ENCODE measurements around the gene MLH3.
A peak's percentile ranks its signal among the peaks of the same experiment; 100 is the strongest.
"Not testable (repeated sequence)": the region's sequence is repeated elsewhere in the genome, so short reads cannot be mapped to it uniquely, and the experiment has no call there.

MLH3 gene

DNA sequence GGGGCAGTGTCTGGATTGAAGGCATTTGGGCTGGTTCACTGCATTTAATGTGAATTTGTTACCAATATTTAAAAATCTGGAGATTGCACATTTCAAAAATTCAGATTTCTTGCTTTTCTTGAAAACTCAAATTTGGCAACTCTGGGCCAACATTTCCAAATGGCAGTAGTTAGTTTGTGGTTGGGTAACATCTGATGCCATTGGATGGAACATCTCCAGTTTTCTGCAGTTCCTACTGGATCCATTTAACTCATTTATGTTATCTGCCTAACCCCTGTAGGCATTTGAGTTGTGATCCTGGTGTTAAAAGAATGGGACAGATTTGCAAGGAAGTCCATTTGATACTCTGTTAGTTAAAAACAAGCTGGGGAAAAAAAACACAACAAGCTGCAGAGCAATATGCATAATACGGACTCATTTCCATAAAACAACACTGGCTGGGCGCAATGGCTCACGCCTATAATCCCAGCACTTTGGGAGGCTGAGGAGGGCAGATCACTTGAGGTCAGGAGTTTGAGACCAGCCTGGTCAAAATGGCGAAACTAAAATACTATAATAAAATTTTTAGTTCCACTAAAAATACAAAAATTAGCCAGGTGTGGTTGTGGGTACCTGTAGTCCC is 40.7 kb downstream of the MLH3 start:
- Histone ChIP-seq H2AFZ (ENCODE audit: low read depth, low read length) (no peak overlapping the region), H3K4me3 (ENCODE audit: low read length) (no peak overlapping the region), H3K36me3 (ENCODE audit: insufficient read depth, low read length) (peaks cover 62% of the 10 kb centered on the region), H3K4me1 (ENCODE audit: insufficient read depth, low read length) (no peaks in the 10 kb centered on the region), H3K27me3 (ENCODE audit: insufficient read depth, low read length) (no peaks in the 10 kb centered on the region), H3K9me3 (ENCODE audit: low read length) (no peaks in the 10 kb centered on the region)

- no peaks in the 10 kb centered on the region for H3K9me3 ChIP-seq (ENCODE audit: low read length)
- peaks cover 72% of the 10 kb centered on the region for H3K36me3 ChIP-seq (ENCODE audit: insufficient read depth, low read length)
- no peak overlapping the region for H2AFZ ChIP-seq (ENCODE audit: low read depth, low read length)
- H3K4me1 ChIP-seq (ENCODE audit: insufficient read depth, low read length) = peaks cover under 1% of the 10 kb centered on the region
- no peaks in the 10 kb centered on the region for H3K27me3 ChIP-seq (ENCODE audit: insufficient read depth, low read length)
- no peak overlapping the region for H3K4me3 ChIP-seq (ENCODE audit: low read length)
These were observed 42.1 kb downstream of the MLH3 start for GRCh38 chr14:75009176-75009575.

DNA sequence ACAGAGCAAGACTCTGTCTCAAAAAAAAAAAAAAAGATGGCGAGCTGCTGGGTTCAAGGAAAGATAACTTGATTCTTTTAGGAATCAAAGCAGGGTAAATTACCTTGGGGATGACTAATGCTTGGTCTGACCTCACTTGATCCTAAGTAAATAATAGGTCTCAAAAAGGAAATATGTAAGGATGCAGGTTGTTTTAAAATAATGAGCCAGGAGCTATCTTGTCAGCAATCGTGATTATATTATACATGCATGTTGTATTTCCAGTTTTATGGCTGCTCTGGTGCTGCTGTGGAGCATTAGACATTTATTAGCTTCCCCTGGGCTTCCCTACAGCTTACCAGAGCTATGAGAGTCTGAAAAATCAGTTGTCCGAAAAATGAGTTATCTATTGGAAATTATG is 45.9 kb downstream of the MLH3 start:
- Histone ChIP-seq H3K36me3 (ENCODE audit: insufficient read depth, low read length) (peaks cover 54% of the 10 kb centered on the region), H3K9me3 (ENCODE audit: low read length) (no peaks in the 10 kb centered on the region), H3K27me3 (ENCODE audit: insufficient read depth, low read length) (no peaks in the 10 kb centered on the region), H3K4me1 (ENCODE audit: insufficient read depth, low read length) (peaks cover 9% of the 10 kb centered on the region), H3K4me3 (ENCODE audit: low read length) (no peak overlapping the region), H2AFZ (ENCODE audit: low read depth, low read length) (no peak overlapping the region)

DNA sequence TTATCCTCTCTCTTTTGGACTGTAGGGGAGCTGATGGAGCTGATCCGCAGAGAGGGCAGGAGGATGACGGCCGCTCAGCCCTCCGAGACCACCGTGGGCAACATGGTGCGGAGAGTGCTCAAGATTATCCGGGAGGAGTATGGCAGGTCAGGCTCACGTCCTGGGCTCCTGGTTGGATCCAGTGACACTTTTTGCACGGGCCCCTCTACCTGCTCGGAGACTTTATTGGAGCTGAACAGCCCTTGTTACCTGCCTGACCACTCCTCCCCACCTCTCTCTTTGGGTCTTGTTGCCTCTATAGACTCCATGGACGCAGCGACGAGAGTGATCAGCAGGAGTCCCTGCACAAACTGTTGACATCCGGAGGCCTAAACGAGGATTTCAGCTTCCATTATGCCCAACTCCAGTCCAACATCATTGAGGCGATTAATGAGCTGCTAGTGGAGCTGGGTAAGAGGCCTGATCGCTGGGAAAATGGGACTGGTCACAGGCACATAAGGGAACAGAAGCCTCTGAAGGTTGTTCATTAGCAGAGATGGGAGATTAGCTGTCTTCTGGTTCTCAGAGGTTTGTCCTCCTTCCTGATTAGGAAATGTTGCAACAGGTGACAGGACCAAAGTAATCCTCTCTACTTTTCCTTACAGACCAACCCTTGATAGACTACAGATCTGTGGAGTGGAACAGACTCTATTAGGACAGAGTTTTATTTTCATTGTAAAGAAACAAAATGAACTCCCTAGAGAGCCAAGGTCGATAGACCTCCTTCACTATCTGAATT is 47.8 kb downstream of the MLH3 start:
- Histone ChIP-seq H3K27me3 (ENCODE audit: insufficient read depth, low read length) (no peaks in the 10 kb centered on the region), H3K9me3 (ENCODE audit: low read length) (no peaks in the 10 kb centered on the region), H3K4me3 (ENCODE audit: low read length) (peak overlapping the region; percentile 82), H2AFZ (ENCODE audit: low read depth, low read length) (peak overlapping the region; percentile 83), H3K36me3 (ENCODE audit: insufficient read depth, low read length) (peaks cover 36% of the 10 kb centered on the region), H3K4me1 (ENCODE audit: insufficient read depth, low read length) (peaks cover 9% of the 10 kb centered on the region)

- peak within 1 kb of the TSS; percentile 82 for H3K4me3 ChIP-seq (ENCODE audit: low read length)
These were observed 48.6 kb downstream of the MLH3 start, which contains the start of gene EIF2B2 for GRCh38 chr14:75002392-75003249. EIF2B2 (plus strand) TSS chr14:75002921; CDS start chr14:75002991, 70 bp downstream.

GRCh38 chr14:75001899-75002298 is 49.4 kb downstream of the MLH3 start:
- Histone ChIP-seq H3K9me3 (ENCODE audit: low read length) (no peaks in the 10 kb centered on the region), H3K4me3 (ENCODE audit: low read length) (peak overlapping the region; percentile 82), H2AFZ (ENCODE audit: low read depth, low read length) (peak overlapping the region; percentile 83), H3K4me1 (ENCODE audit: insufficient read depth, low read length) (peaks cover 9% of the 10 kb centered on the region), H3K36me3 (ENCODE audit: insufficient read depth, low read length) (peaks cover 22% of the 10 kb centered on the region), H3K27me3 (ENCODE audit: insufficient read depth, low read length) (no peaks in the 10 kb centered on the region)

More at GRCh38 chr14:75002392-75003249, 48.6 kb downstream of the MLH3 start, which contains the start of gene EIF2B2:
- Histone ChIP-seq H2AFZ (ENCODE audit: low read depth, low read length) (peak within 1 kb of the TSS; percentile 83), H3K4me1 (ENCODE audit: insufficient read depth, low read length) (peaks cover 9% of the 10 kb centered on the region), H3K27me3 (ENCODE audit: insufficient read depth, low read length) (no peaks in the 10 kb centered on the region), H3K36me3 (ENCODE audit: insufficient read depth, low read length) (peaks cover 28% of the 10 kb centered on the region), H3K9me3 (ENCODE audit: low read length) (no peaks in the 10 kb centered on the region)

DNA sequence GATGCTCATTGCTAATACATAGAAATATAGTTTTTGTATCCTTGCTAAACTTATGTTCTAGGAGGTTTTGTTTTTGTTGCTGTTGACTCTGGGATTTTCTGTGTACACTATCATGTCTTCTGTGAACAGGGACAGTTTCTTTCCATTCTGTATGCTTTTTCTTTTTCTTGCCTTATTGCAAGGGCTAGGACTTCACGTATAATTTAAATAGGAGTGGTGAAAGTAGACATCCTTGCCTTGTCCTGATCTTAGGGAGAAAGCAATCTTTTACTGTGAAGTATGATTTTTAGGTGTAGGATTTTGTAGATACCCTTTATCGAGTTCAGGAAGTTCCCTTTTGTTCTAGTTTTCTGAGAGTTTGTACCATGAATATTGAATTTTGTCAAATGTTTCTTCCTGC is 50.0 kb downstream of the MLH3 start:
- Histone ChIP-seq H3K27me3 (ENCODE audit: insufficient read depth, low read length) (no peaks in the 10 kb centered on the region), H3K9me3 (ENCODE audit: low read length) (no peaks in the 10 kb centered on the region), H2AFZ (ENCODE audit: low read depth, low read length) (no peak overlapping the region), H3K4me3 (ENCODE audit: low read length) (no peak overlapping the region), H3K4me1 (ENCODE audit: insufficient read depth, low read length) (peaks cover 9% of the 10 kb centered on the region), H3K36me3 (ENCODE audit: insufficient read depth, low read length) (peaks cover 16% of the 10 kb centered on the region)

- not testable (repeated sequence) for H3K4me1 ChIP-seq (ENCODE audit: insufficient read depth, low read length)
These were observed 55.5 kb downstream of the MLH3 start for GRCh38 chr14:74995781-74996180.

DNA sequence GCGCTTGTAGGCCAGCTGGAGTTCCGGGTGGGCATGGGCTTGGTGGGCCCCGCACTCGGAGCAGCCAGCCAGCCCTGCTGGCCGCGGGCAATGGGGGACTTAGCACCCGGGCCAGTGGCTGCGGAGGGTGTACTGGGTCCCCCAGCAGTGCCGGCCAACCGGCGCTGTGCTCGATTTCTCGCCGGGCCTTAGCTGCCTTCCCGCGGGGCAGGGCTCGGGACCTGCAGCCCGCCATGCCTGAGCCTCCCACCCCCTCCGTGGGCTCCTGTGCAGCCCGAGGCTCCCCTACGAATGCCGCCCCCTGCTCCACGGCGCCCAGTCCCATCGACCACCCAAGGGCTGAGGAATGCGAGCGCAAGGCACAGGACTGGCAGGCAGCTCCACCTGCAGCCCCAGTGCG is 57.1 kb downstream of the MLH3 start:
- H3K4me1 ChIP-seq (ENCODE audit: insufficient read depth, low read length); H3K9me3 ChIP-seq (ENCODE audit: low read length); H3K4me3 ChIP-seq (ENCODE audit: low read length); H3K36me3 ChIP-seq (ENCODE audit: insufficient read depth, low read length); H2AFZ ChIP-seq (ENCODE audit: low read depth, low read length); H3K27me3 ChIP-seq (ENCODE audit: insufficient read depth, low read length): not testable (repeated sequence)

More at GRCh38 chr14:74995781-74996180, 55.5 kb downstream of the MLH3 start:
- not testable (repeated sequence) for H3K27me3 ChIP-seq (ENCODE audit: insufficient read depth, low read length); H3K36me3 ChIP-seq (ENCODE audit: insufficient read depth, low read length); H3K9me3 ChIP-seq (ENCODE audit: low read length); H2AFZ ChIP-seq (ENCODE audit: low read depth, low read length); H3K4me3 ChIP-seq (ENCODE audit: low read length)

DNA sequence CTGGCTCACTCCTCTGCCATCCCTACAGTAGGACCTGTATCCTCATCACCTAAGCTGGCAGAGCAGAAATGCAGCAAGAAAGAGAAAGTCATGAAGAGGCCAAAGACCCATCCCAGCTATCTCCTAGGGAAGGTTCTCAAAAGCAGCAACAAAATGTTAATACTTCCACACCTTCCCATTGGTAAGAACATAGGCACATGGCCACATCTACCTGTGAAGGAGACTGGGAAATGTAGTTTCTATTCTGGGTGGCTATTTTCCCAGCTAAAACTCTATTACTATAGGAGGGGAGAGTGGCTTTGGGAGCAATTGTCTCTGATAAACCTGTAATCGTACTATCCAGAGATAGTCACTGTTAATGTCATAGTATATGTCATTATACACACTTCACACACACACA is 62.3 kb downstream of the MLH3 start:
- Histone ChIP-seq H3K27me3 (ENCODE audit: insufficient read depth, low read length) (no peaks in the 10 kb centered on the region), H3K4me1 (ENCODE audit: insufficient read depth, low read length) (no peaks in the 10 kb centered on the region)

GRCh38 chr14:74988131-74988530 is 63.1 kb downstream of the MLH3 start:
- Histone ChIP-seq H3K4me3 (ENCODE audit: low read length) (no peak overlapping the region), H3K36me3 (ENCODE audit: insufficient read depth, low read length) (no peaks in the 10 kb centered on the region), H3K4me1 (ENCODE audit: insufficient read depth, low read length) (no peaks in the 10 kb centered on the region), H3K27me3 (ENCODE audit: insufficient read depth, low read length) (no peaks in the 10 kb centered on the region), H2AFZ (ENCODE audit: low read depth, low read length) (no peak overlapping the region), H3K9me3 (ENCODE audit: low read length) (no peaks in the 10 kb centered on the region)

More for the DNA sequence above, 62.3 kb downstream of the MLH3 start:
- no peaks in the 10 kb centered on the region for H3K9me3 ChIP-seq (ENCODE audit: low read length)
- no peaks in the 10 kb centered on the region for H3K36me3 ChIP-seq (ENCODE audit: insufficient read depth, low read length)
- H3K4me3 ChIP-seq (ENCODE audit: low read length) = no peak overlapping the region
- no peak overlapping the region for H2AFZ ChIP-seq (ENCODE audit: low read depth, low read length)

- no peak overlapping the region for H3K4me3 ChIP-seq (ENCODE audit: low read length)
- no peak overlapping the region for H2AFZ ChIP-seq (ENCODE audit: low read depth, low read length)
- no peaks in the 10 kb centered on the region for H3K9me3 ChIP-seq (ENCODE audit: low read length)
- H3K36me3 ChIP-seq (ENCODE audit: insufficient read depth, low read length) = no peaks in the 10 kb centered on the region
- no peaks in the 10 kb centered on the region for H3K27me3 ChIP-seq (ENCODE audit: insufficient read depth, low read length)
- H3K4me1 ChIP-seq (ENCODE audit: insufficient read depth, low read length) = no peaks in the 10 kb centered on the region
These were observed 65.5 kb downstream of the MLH3 start for GRCh38 chr14:74985806-74986205.

- no peak overlapping the region for H3K4me3 ChIP-seq (ENCODE audit: low read length)
- no peak overlapping the region for H2AFZ ChIP-seq (ENCODE audit: low read depth, low read length)
- H3K36me3 ChIP-seq (ENCODE audit: insufficient read depth, low read length) = no peaks in the 10 kb centered on the region
- no peaks in the 10 kb centered on the region for H3K9me3 ChIP-seq (ENCODE audit: low read length)
- no peaks in the 10 kb centered on the region for H3K27me3 ChIP-seq (ENCODE audit: insufficient read depth, low read length)
- H3K4me1 ChIP-seq (ENCODE audit: insufficient read depth, low read length) = peaks cover 7% of the 10 kb centered on the region
These were observed 66.3 kb downstream of the MLH3 start for GRCh38 chr14:74985028-74985310.
